GM12865 (cell line): ENCODE results near the gene CHID1.

Source experiments
- DNase-seq: peaks from one replicate; pipeline ENCODE4 v3.0.0; 2010; ENCODE audit warnings: low read depth
- H3K4me3 ChIP-seq: 2 replicates; pipeline ENCODE4 v1.5.1; 2011; ENCODE audit warnings: mild to moderate bottlenecking, low read depth, low read length, control low read depth
- TF ChIP-seq, protein P1 (sequence below): IDR thresholded peaks from 2 replicates; pipeline ENCODE4 v1.5.1; 2011; ENCODE audit warnings: low read length, control low read depth, low read depth, inconsistent platforms; ENCODE audit not compliant: insufficient read depth; ENCODE audit errors: missing control alignments

The CHID1 gene

GRCh38 chr11:853682-854448 is 56.7 kb downstream of the CHID1 start:
- TF ChIP-seq, protein P1, sequence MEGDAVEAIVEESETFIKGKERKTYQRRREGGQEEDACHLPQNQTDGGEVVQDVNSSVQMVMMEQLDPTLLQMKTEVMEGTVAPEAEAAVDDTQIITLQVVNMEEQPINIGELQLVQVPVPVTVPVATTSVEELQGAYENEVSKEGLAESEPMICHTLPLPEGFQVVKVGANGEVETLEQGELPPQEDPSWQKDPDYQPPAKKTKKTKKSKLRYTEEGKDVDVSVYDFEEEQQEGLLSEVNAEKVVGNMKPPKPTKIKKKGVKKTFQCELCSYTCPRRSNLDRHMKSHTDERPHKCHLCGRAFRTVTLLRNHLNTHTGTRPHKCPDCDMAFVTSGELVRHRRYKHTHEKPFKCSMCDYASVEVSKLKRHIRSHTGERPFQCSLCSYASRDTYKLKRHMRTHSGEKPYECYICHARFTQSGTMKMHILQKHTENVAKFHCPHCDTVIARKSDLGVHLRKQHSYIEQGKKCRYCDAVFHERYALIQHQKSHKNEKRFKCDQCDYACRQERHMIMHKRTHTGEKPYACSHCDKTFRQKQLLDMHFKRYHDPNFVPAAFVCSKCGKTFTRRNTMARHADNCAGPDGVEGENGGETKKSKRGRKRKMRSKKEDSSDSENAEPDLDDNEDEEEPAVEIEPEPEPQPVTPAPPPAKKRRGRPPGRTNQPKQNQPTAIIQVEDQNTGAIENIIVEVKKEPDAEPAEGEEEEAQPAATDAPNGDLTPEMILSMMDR: no peak
- no peak for DNase-seq
- H3K4me3 ChIP-seq: no peak overlapping the region

- TF ChIP-seq, protein P1: no peak
- DNase-seq: no peak
Observed at GRCh38 chr11:852762-853161, 57.8 kb downstream of the CHID1 start.

DNA sequence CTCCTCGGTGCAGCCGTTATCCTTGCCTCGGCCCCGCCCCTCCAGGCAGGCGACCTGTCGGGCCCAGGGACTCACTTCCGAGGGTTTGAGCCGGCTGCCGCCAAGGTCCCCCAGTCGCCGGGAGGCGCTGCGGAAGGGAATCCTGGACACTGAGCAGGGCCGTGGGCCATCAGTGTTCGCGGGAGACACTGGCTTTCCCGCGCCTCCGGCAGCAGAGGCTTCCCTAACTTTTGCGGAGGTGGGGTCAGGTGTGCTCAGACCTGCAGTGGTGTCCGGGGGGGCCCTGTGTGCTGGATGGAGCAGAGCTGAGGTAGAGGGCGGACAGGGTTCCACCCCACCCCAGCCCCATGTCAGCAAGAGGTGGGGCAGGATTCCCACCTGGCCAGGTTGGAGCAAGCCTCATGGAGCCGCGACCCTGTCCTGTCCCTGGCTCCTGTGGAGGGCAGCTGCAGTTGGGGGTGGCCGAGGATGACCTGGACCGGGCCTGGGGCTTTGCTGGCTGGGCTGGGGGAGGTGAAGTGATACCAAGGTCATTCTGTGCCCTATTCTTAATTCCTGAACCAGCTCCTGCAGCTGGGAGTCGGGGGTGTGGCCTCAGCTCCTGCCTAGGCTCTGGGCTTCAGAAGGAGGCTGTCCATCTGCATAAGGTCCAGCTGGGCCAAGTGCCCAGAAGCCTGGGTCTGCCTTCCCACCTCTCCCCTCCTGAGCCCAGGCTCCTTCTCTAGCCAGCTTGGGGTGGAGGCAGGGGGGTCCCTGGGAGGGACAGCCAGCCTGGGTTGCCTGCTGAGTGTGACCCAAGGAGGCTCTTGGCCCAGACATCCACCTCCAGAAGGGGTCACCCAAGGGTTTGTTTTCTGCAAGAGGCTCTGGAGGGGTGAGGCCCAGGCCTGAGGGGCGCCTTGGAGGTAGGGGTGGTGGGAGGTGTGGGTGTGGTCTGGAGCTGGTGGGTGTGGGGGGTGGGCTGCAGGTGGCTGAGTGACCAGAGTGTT is 59.5 kb downstream of the CHID1 start:
- DNase-seq: no peak
- TF ChIP-seq, protein P1: peak; percentile 10
- no peak overlapping the region for H3K4me3 ChIP-seq

More at GRCh38 chr11:852762-853161, 57.8 kb downstream of the CHID1 start:
- H3K4me3 ChIP-seq: no peak overlapping the region

DNA sequence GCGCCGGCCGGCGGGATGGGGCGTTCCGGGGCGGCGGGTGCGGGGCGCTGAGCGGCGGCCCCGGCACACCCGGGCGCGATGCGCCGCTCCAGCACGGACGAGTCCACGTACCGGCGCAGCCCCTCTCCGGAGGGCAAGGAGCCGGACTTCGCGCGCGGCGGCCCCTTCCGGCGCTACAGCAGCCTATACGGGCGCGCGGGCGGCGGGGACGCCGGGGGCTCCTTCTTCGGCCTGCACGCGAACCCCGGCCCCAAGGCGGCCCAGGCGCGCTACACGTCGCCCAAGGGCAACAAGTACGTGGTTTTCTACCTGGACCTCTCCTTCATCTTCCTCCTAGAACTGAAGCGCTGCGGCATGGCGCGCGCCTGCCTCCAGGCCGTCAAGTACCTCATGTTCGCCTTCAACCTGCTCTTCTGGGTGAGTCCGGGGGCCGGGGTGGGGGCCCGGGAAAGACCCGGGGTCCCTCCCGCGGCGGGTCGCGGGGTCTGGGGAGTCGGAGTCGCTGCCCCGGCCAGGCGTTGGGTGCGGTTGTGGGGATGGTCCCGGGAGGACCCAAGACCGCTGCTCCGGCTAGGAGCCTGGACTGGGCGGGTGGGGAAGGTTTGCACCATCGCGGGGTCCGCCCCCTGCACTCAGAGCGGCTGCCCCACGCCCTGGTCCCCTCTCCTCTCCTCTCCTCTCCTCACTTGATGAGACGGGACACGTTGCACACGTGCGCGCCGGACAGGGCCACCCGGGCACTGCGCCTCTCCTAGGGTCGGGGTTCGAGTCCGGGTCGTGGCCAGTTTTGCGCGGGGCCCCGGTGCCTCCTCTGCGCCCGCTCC is 60.4 kb downstream of the CHID1 start:
- no peak overlapping the region for H3K4me3 ChIP-seq
- TF ChIP-seq, protein P1: no peak
- DNase-seq: no peak

DNA sequence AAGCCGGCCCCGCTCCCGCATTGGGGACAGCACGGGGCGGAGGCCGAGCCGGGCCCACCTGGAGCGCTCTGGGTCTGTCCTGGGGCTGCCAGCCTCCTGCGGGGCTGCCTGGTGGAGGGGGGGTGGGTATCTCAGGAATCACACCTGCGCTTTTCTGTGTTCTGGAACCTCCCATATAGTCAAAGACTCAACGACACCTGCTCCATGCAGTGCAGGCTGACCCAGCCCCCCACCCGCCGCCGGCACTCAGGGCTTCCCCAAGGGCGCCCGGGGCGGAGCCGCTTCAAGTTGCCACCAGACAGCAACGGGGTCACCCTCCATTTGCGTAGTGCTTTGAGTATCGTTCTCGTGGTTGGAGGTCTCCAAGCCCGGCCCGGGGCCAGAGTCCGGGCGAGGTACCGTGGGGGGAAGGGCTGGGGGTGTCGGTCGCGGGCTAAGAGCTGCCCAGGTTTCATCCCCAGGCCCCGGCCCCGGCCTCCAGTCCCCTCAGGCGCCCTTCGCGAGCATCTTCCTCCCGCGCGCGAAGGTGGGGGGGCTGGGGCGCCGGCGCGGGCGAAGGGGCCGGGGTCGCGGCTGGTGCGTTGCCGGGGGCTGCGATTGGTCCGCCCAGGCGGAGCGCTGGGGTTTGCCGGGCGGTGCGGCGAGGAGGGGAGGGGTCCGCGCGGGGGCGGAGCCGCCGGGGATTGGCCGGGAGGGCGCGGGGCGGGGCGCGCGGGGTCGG is 61.3 kb downstream of the CHID1 start:
- TF ChIP-seq, protein P1: no peak
- H3K4me3 ChIP-seq: peak overlapping the region; percentile 7; the same call in 1 of the 2 replicates
- no peak for DNase-seq
